ENCODE data around the gene GPC6.

GPC6 gene

DNA sequence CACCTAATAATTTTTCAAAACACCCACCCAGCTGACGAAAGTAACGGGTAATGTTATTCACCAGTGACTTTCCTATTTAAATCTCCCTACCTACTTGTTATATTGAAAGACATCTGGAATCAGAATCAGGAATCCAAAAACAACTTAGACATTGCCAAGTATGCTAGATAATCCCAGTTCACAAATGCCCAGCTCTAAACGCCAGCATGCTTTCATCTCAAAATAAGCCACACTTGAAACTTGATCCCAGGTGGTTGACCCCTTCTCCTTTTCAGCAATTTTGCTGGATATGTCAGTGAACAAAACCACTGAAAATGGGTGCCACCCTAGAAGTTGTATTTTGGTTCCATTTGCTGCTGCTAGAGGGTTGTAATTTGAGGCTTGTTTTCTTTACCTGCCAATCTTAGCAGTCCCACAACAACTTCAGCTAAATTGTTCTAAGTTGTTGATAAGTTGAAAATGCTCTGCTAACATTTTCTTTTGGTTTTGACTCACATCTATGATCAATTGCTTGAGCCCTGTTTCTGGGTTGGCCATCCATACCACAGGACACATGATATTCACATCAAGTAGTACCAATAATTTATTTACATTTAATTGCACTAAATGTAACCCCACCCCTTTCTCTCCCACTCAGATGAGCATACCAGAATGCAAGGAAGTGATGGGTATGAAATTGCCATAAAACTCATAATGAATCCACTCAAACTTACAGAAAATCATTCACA lies 1186.4 kb downstream of the GPC6 start:
- H3K9me3 ChIP-seq (ENCODE audit: control insufficient read depth, insufficient read depth, low read length), result no peaks in the 10 kb centered on the region
- no peak for DNase-seq (ENCODE audit: low read depth, low spot score)
- H3K36me3 ChIP-seq (ENCODE audit: control insufficient read depth, insufficient read depth, low read length), result no peaks in the 10 kb centered on the region
- no peak overlapping the region for H3K4me3 ChIP-seq (ENCODE audit: low read length)
- no peak overlapping the region for H3K27ac ChIP-seq (ENCODE audit: low read length)
- no CpG with 5 or more reads among the region's 3 CpGs for WGBS (ENCODE audit: insufficient coverage, insufficient read length)
- no peaks in the 10 kb centered on the region for H3K27me3 ChIP-seq (ENCODE audit: control insufficient read depth, insufficient read depth, low read length)
- H3K4me1 ChIP-seq (ENCODE audit: control insufficient read depth, insufficient read depth, low read length), result no peaks in the 10 kb centered on the region

DNA sequence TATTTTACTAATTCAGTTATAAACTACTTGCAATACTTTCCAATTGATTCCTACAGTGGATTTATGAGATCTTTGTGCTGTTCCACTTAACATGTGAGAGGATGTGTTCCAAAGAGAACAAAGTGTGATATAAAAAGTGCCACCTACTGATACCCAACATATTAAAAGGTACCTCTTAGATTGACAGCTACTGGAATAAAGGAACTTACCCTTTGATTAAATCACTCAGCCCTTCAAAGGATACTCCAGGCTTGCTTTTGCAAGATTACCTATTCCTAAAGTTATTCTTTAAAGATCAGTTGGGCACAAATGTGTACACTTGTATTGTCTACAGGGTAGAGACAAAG lies 1187.0 kb downstream of the GPC6 start:
- H3K27ac ChIP-seq (ENCODE audit: low read length), result no peak overlapping the region
- no peaks in the 10 kb centered on the region for H3K9me3 ChIP-seq (ENCODE audit: control insufficient read depth, insufficient read depth, low read length)
- H3K4me3 ChIP-seq (ENCODE audit: low read length), result no peak overlapping the region
- no peak for DNase-seq (ENCODE audit: low read depth, low spot score)
- H3K27me3 ChIP-seq (ENCODE audit: control insufficient read depth, insufficient read depth, low read length), result no peaks in the 10 kb centered on the region
- H3K36me3 ChIP-seq (ENCODE audit: control insufficient read depth, insufficient read depth, low read length), result no peaks in the 10 kb centered on the region
- H3K4me1 ChIP-seq (ENCODE audit: control insufficient read depth, insufficient read depth, low read length), result no peaks in the 10 kb centered on the region

DNA sequence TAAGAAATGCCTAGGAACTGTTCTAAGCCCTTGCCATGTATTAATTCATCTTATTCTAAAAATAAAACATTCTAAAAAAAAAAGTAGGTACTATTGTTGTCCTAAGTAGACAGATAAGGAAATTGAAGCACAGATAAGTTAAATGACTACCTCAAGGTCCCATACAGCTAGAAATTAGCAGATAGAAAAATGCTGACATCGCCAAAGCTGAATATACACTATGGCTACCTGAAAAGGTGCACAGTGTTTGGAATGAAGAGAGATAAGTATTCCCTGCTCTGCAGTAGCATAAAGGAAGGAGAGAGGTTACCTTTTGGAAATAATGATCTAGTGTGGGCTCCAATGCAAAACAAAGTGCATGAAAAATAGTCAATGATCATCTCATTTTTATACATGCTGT lies 1187.5 kb downstream of the GPC6 start:
- Histone ChIP-seq H3K27ac (ENCODE audit: low read length) (no peak overlapping the region), H3K4me1 (ENCODE audit: control insufficient read depth, insufficient read depth, low read length) (no peaks in the 10 kb centered on the region), H3K9me3 (ENCODE audit: control insufficient read depth, insufficient read depth, low read length) (no peaks in the 10 kb centered on the region), H3K27me3 (ENCODE audit: control insufficient read depth, insufficient read depth, low read length) (no peaks in the 10 kb centered on the region), H3K4me3 (ENCODE audit: low read length) (no peak overlapping the region), H3K36me3 (ENCODE audit: control insufficient read depth, insufficient read depth, low read length) (no peaks in the 10 kb centered on the region)
- no peak for DNase-seq (ENCODE audit: low read depth, low spot score)
- no CpG with 5 or more reads among the region's 1 CpG for WGBS (ENCODE audit: insufficient coverage, insufficient read length)

DNA sequence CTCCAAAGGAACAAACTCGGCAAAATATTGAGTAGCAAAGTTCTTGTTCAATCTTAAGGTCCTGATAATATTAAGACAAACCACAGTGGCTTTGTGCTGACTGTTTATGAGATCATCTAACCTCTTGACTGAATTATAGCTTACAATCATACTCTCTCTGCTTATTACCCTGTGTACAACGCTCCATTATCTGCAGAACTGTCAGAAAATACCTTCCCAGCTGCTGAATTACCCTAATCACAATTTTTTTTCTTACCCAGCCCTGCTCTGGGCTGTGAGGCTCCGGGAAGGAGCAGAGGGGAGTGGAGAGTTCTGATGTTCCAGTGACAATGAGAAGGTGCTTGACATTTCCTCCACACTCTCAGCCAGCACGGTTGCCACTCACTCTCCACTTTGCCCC lies 1188.1 kb downstream of the GPC6 start:
- whole genome bisulfite sequencing (ENCODE audit: insufficient coverage, insufficient read length), result no CpG with 5 or more reads among the region's 4 CpGs
- Histone ChIP-seq H3K4me1 (ENCODE audit: control insufficient read depth, insufficient read depth, low read length) (no peaks in the 10 kb centered on the region), H3K4me3 (ENCODE audit: low read length) (no peak overlapping the region), H3K36me3 (ENCODE audit: control insufficient read depth, insufficient read depth, low read length) (no peaks in the 10 kb centered on the region), H3K27ac (ENCODE audit: low read length) (no peak overlapping the region), H3K27me3 (ENCODE audit: control insufficient read depth, insufficient read depth, low read length) (no peaks in the 10 kb centered on the region), H3K9me3 (ENCODE audit: control insufficient read depth, insufficient read depth, low read length) (no peaks in the 10 kb centered on the region)
- DNase-seq (ENCODE audit: low read depth, low spot score), result no peak

DNA sequence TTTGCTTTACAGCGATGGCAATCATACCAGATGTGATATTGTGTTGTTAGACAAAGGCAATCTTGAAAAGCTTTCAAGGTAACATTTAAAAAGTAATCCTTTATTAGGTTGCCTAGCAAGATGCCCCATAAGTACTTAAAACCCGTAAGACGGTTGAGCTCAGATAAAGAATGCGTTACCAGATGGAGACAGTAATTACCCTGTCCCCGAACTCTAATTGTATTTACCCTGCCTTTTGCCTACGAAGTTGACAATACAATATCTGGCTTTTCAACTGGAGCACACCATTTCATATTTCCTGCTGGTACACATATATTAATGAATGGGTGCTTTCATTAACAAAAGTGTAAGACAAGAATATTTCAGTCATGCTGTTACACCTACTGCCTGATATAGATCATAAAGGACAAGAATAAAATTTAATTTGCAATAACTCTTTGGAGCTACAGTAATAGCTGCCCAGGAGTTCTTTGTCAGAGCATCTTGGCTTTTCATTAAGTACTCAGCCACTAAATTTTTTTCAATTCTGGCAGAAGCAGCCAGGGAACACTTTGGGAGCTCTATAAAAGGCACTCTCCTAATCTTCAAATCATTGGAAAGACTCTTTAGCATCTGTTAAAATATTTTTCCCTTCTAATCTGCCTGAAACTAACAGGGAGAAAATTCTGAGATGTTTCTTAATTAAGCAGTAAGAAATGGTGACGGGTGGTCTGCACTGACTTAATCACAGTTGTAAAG lies 1189.1 kb downstream of the GPC6 start:
- no peak overlapping the region for H3K27ac ChIP-seq (ENCODE audit: low read length)
- DNase-seq (ENCODE audit: low read depth, low spot score), result no peak
- no CpG with 5 or more reads among the region's 7 CpGs for WGBS (ENCODE audit: insufficient coverage, insufficient read length)
- no peaks in the 10 kb centered on the region for H3K9me3 ChIP-seq (ENCODE audit: control insufficient read depth, insufficient read depth, low read length)
- no peak overlapping the region for H3K4me3 ChIP-seq (ENCODE audit: low read length)
- H3K36me3 ChIP-seq (ENCODE audit: control insufficient read depth, insufficient read depth, low read length), result no peaks in the 10 kb centered on the region
- H3K27me3 ChIP-seq (ENCODE audit: control insufficient read depth, insufficient read depth, low read length), result no peaks in the 10 kb centered on the region
- no peaks in the 10 kb centered on the region for H3K4me1 ChIP-seq (ENCODE audit: control insufficient read depth, insufficient read depth, low read length)

DNA sequence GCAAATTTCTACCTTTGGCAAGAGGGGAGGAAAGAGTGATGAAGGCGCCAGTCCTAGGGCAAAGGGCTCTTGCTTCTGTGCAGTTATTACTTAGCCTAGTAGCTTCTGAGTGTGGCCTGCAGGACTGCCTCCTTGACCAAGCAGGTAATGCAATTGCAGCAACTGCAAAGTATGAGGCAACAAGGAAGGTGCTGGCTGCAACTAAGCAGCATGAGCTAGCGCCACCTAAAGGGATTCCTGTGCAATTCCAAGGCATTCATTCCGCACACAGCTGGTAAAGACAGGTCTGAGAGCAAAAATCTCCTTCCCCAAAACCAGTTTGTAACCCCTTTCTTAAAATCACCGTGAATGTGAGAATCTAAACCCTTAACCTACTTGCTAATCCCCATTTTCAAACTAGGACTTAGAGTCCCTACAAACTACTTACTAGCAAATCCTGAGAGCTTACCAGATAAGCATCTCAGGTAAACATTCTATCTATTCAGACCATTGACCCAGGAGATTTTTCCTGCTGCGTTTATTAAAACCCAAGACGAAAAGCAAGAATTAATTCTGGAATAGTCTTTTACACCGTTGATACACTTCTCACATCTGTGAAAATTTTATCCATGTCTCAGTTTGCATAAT lies 1190.0 kb downstream of the GPC6 start:
- no CpG with 5 or more reads among the region's 7 CpGs for WGBS (ENCODE audit: insufficient coverage, insufficient read length)
- Histone ChIP-seq H3K9me3 (ENCODE audit: control insufficient read depth, insufficient read depth, low read length) (no peaks in the 10 kb centered on the region), H3K27me3 (ENCODE audit: control insufficient read depth, insufficient read depth, low read length) (no peaks in the 10 kb centered on the region), H3K4me3 (ENCODE audit: low read length) (no peak overlapping the region), H3K36me3 (ENCODE audit: control insufficient read depth, insufficient read depth, low read length) (no peaks in the 10 kb centered on the region), H3K27ac (ENCODE audit: low read length) (no peak overlapping the region), H3K4me1 (ENCODE audit: control insufficient read depth, insufficient read depth, low read length) (no peaks in the 10 kb centered on the region)
- peak; percentile 70 for DNase-seq (ENCODE audit: low read depth, low spot score)

DNA sequence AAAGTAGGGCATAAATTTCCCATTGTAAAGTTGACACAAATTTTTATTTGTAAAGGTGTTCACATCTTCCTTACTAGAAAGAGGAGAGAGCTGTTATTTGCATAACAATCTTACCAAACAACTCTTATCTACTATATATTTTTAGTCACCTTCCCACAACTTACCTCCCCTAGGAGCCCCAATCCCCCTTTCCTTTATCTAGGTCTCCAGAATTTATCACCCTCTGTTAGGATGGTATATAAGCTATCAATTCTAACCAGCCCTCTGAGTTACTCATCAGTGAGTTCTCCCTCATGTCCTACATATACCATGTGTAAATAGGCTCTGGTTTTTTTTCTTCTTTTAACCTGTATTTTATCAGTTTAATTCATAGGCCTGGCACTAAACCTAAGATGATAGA lies 1190.7 kb downstream of the GPC6 start:
- no peak for DNase-seq (ENCODE audit: low read depth, low spot score)
- Histone ChIP-seq H3K4me1 (ENCODE audit: control insufficient read depth, insufficient read depth, low read length) (no peaks in the 10 kb centered on the region), H3K27me3 (ENCODE audit: control insufficient read depth, insufficient read depth, low read length) (no peaks in the 10 kb centered on the region), H3K36me3 (ENCODE audit: control insufficient read depth, insufficient read depth, low read length) (no peaks in the 10 kb centered on the region), H3K9me3 (ENCODE audit: control insufficient read depth, insufficient read depth, low read length) (no peaks in the 10 kb centered on the region), H3K27ac (ENCODE audit: low read length) (no peak overlapping the region), H3K4me3 (ENCODE audit: low read length) (no peak overlapping the region)

DNA sequence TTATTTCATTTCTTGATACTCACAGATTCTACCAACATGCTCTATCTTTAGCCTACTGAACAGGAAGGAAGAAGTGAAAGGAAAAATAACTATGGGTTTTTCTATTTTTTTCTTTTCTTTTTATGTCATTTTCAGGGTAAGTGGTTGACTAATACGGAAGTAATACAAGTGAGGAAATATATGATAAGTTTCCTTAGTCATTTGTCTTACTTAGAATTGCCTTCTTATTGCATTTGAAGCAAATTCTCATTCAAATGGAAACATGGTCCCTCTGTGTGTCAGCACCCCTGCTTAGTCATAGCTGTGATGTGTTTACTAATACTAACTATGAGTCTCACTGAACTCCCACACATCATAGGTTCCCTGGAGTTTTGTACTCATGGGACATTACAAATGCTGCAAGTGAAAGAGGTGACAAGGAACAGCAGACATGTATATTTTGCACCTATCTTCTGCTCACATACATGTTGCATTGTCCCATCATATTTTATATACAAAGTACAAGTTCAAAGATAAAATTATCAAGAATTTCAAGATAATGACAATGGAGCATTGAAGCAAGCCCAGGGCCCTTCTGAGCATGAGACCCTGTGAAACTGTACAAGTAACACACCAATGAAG lies 1192.8 kb downstream of the GPC6 start:
- Histone ChIP-seq H3K27ac (ENCODE audit: low read length) (no peak overlapping the region), H3K4me3 (ENCODE audit: low read length) (no peak overlapping the region), H3K27me3 (ENCODE audit: control insufficient read depth, insufficient read depth, low read length) (no peaks in the 10 kb centered on the region), H3K4me1 (ENCODE audit: control insufficient read depth, insufficient read depth, low read length) (no peaks in the 10 kb centered on the region), H3K36me3 (ENCODE audit: control insufficient read depth, insufficient read depth, low read length) (no peaks in the 10 kb centered on the region), H3K9me3 (ENCODE audit: control insufficient read depth, insufficient read depth, low read length) (no peaks in the 10 kb centered on the region)
- no peak for DNase-seq (ENCODE audit: low read depth, low spot score)
- no CpG with 5 or more reads among the region's 1 CpG for WGBS (ENCODE audit: insufficient coverage, insufficient read length)

DNA sequence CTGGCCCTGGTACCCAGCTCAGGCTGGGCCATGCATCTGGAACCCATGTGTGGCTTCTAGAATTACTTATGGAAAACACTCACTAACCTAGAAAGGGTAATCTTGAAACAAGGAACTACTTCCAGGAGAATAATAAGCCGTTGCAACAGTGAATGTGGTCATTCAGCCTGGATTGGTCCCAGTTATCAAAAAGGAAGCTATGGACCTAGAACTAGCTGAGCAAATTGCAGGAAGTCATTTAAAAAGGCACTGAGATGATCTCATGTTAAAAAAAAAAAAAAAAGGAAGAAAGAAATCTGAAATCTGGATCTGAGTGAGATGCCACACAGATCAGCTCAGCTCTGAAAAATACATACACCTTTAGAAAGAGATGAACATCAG lies 1193.3 kb downstream of the GPC6 start:
- H3K9me3 ChIP-seq (ENCODE audit: control insufficient read depth, insufficient read depth, low read length), result no peaks in the 10 kb centered on the region
- H3K36me3 ChIP-seq (ENCODE audit: control insufficient read depth, insufficient read depth, low read length), result no peaks in the 10 kb centered on the region
- no CpG with 5 or more reads among the region's 1 CpG for WGBS (ENCODE audit: insufficient coverage, insufficient read length)
- no peak for DNase-seq (ENCODE audit: low read depth, low spot score)
- H3K4me3 ChIP-seq (ENCODE audit: low read length), result no peak overlapping the region
- no peak overlapping the region for H3K27ac ChIP-seq (ENCODE audit: low read length)
- H3K4me1 ChIP-seq (ENCODE audit: control insufficient read depth, insufficient read depth, low read length), result no peaks in the 10 kb centered on the region
- H3K27me3 ChIP-seq (ENCODE audit: control insufficient read depth, insufficient read depth, low read length), result no peaks in the 10 kb centered on the region

DNA sequence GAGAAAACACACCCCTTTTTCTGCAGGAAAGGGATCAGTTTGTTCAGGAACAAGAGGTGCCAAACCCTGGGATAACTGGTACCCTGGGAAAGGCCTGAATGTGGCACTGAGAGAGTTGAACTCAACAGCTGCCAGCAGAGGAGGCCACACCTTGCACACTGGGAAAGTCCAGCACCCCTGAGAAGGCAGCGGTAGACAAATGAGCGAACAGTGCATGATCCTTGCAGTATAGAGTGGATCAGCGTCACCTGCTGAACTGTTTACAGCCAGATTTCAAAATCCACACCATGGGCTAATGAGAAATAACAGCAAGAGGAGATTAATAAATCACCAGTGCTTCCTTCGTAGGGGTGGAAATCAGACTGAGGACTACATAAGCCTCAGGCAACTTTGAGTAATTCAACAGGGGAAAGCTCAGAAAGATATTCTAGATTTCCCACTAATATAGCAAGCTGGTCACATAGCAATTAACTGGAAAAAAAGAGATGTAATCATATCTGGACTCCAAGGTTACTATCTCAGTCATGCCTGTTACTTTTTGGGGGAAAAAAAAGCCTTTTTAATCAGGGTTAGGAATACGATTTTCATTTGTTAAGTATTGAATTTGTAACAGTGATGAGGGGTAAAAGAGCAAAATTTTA lies 1200.8 kb downstream of the GPC6 start:
- H3K9me3 ChIP-seq (ENCODE audit: control insufficient read depth, insufficient read depth, low read length), result no peaks in the 10 kb centered on the region
- no peak overlapping the region for H3K27ac ChIP-seq (ENCODE audit: low read length)
- no peaks in the 10 kb centered on the region for H3K27me3 ChIP-seq (ENCODE audit: control insufficient read depth, insufficient read depth, low read length)
- H3K4me1 ChIP-seq (ENCODE audit: control insufficient read depth, insufficient read depth, low read length), result no peaks in the 10 kb centered on the region; the same call in 1 of the 2 replicates
- DNase-seq (ENCODE audit: low read depth, low spot score), result no peak
- H3K36me3 ChIP-seq (ENCODE audit: control insufficient read depth, insufficient read depth, low read length), result no peaks in the 10 kb centered on the region
- no peak overlapping the region for H3K4me3 ChIP-seq (ENCODE audit: low read length)
- WGBS (ENCODE audit: insufficient coverage, insufficient read length), result no CpG with 5 or more reads among the region's 5 CpGs

Data from iPS DF 6.9 (cell line).